Measurements from ENCODE around the gene YIF1B.
A peak's percentile ranks its signal among the peaks of the same experiment; 100 is the strongest.
"Not testable (repeated sequence)": the region's sequence is repeated elsewhere in the genome, so short reads cannot be mapped to it uniquely, and the experiment has no call there.

Gene YIF1B

GRCh38 chr19:38315657-38316476, at the start of gene YIF1B:
TSS of gene YIF1B (minus strand) at chr19:38315947. CDS start at chr19:38315917, 30 bp downstream.
- peak; percentile 97 for DNase-seq (ENCODE audit: low spot score)

GRCh38 chr19:38362946-38363688, 47.4 kb upstream of the YIF1B start:
- DNase-seq (ENCODE audit: low spot score), result not testable (repeated sequence)

GRCh38 chr19:38362076-38362945, 46.6 kb upstream of the YIF1B start:
- peak; percentile 69 for DNase-seq (ENCODE audit: low spot score)

GRCh38 chr19:38361633-38362075, 45.9 kb upstream of the YIF1B start:
- peak; percentile 67 for DNase-seq (ENCODE audit: low spot score)

- DNase-seq (ENCODE audit: low spot score), result no peak
Measured at GRCh38 chr19:38360839-38361631, 45.3 kb upstream of the YIF1B start.

GRCh38 chr19:38360351-38360750, 44.6 kb upstream of the YIF1B start:
- DNase-seq (ENCODE audit: low spot score), result no peak

- DNase-seq (ENCODE audit: low spot score), result no peak
Measured at GRCh38 chr19:38359242-38360021, 43.7 kb upstream of the YIF1B start.

GRCh38 chr19:38358071-38358470, 42.3 kb upstream of the YIF1B start:
- no peak for DNase-seq (ENCODE audit: low spot score)

- DNase-seq (ENCODE audit: low spot score), result no peak
Measured at GRCh38 chr19:38355728-38356725, 40.3 kb upstream of the YIF1B start.

- DNase-seq (ENCODE audit: low spot score), result no peak
Measured at GRCh38 chr19:38352611-38353010, 36.9 kb upstream of the YIF1B start.

GRCh38 chr19:38351865-38352395, 36.2 kb upstream of the YIF1B start:
- no peak for DNase-seq (ENCODE audit: low spot score)

- no peak for DNase-seq (ENCODE audit: low spot score)
Measured at GRCh38 chr19:38350883-38351282, 35.1 kb upstream of the YIF1B start.

- no peak for DNase-seq (ENCODE audit: low spot score)
Measured at GRCh38 chr19:38346837-38347236, 31.1 kb upstream of the YIF1B start.

GRCh38 chr19:38340927-38341326, 25.2 kb upstream of the YIF1B start:
- no peak for DNase-seq (ENCODE audit: low spot score)

GRCh38 chr19:38339011-38339410, 23.3 kb upstream of the YIF1B start:
- not testable (repeated sequence) for DNase-seq (ENCODE audit: low spot score)

GRCh38 chr19:38337360-38337653, 21.6 kb upstream of the YIF1B start:
- DNase-seq (ENCODE audit: low spot score), result no peak

GRCh38 chr19:38336638-38337359, 21.1 kb upstream of the YIF1B start:
- peak; percentile 97 for DNase-seq (ENCODE audit: low spot score)

GRCh38 chr19:38335949-38336637, 20.3 kb upstream of the YIF1B start:
- peak; percentile 95 for DNase-seq (ENCODE audit: low spot score)
